ENCODE measurements around the gene ADRB2.

- no peak for TF ChIP-seq CTCF (IDR thresholded peaks at IDR 0.05)
- TF ChIP-seq POLR2A (IDR thresholded peaks at IDR 0.05), result no peak
Observed at GRCh38 chr5:148804393-148804792, 22.0 kb upstream of the ADRB2 start.
